ENCODE data around the gene SHISAL2A. TPM values are rescaled to one million over a fixed set of nuclear protein-coding genes. Genes with fewer than 3 reads are reported as not detected.

Gene SHISAL2A
- polyA plus RNA-seq, 1 of the 3 experiments (the other 2 are of a cell fraction) = 0.07 TPM

- Histone ChIP-seq H3K9me3 (no peaks in the 10 kb centered on the region), H3K36me3 (replicated peaks in 1 of 2; ENCODE audit: control insufficient read depth in 1 of 2, insufficient read depth in 2 of 2, low read length in 1 of 2) (no peaks in the 10 kb centered on the region), H3K4me3 (ENCODE audit: low read depth in 2 of 2, low read length in 1 of 2) (no peak overlapping the region), H3K9me2 (no peaks in the 10 kb centered on the region), H4K20me1 (ENCODE audit: insufficient read depth) (no peaks in the 10 kb centered on the region), H3F3A (replicated peaks; ENCODE audit: insufficient read depth) (no peaks in the 10 kb centered on the region), H3K9ac (no peak overlapping the region), H3K4me2 (no peak overlapping the region), H3K79me2 (ENCODE audit: insufficient read depth) (no peaks in the 10 kb centered on the region), H3K4me1 (ENCODE audit: control insufficient read depth in 1 of 2, insufficient read depth in 2 of 2, low read depth in 1 of 2, low read length in 1 of 2) (peaks cover 0 to 8% of the 10 kb centered on the region in 2 experiments; a peak in 1 of 4 replicates), H3K27me3 (ENCODE audit: insufficient read depth) (no peaks in the 10 kb centered on the region), H3K27ac (ENCODE audit: low read depth in 2 of 2, low read length in 1 of 2) (no peak overlapping the region), H2AFZ (ENCODE audit: low read depth) (no peak overlapping the region)
- no peak for DNase-seq
- TF ChIP-seq ELF1 (IDR thresholded peaks at IDR 0.05) (no peak), RAD21 (IDR thresholded peaks at IDR 0.05; ENCODE audit: low read length) (no peak), EP300 (IDR thresholded peaks at IDR 0.05; ENCODE audit: borderline replicate concordance in 1 of 2, low read depth in 1 of 2, low read length in 1 of 2) (no peak), JUND (IDR thresholded peaks at IDR 0.05) (no peak), MEF2A (IDR thresholded peaks at IDR 0.05; ENCODE audit: borderline replicate concordance, low read depth) (no peak), ZBTB33 (IDR thresholded peaks at IDR 0.05; ENCODE audit: borderline replicate concordance, low read depth) (no peak), POLR2AphosphoS5 (IDR thresholded peaks at IDR 0.05; ENCODE audit: low read depth, low read length) (no peak), USF1 (IDR thresholded peaks at IDR 0.05; ENCODE audit: borderline replicate concordance, low read depth) (no peak), RCOR1 (IDR thresholded peaks at IDR 0.05; ENCODE audit: low read length) (no peak), RXRA (IDR thresholded peaks at IDR 0.05; ENCODE audit: borderline replicate concordance, low read depth) (no peak), NRF1 (IDR thresholded peaks at IDR 0.05; ENCODE audit: low read depth, low read length) (no peak), GATA2 (CRISPR knock-in tag; IDR thresholded peaks at IDR 0.05) (no peak), FOXJ3 (CRISPR knock-in tag; IDR thresholded peaks at IDR 0.05) (no peak), GABPA (IDR thresholded peaks at IDR 0.05; ENCODE audit: low read depth) (no peak), NFIC (IDR thresholded peaks at IDR 0.05; ENCODE audit: borderline replicate concordance) (no peak)
- TF ChIP-seq, protein P1, sequence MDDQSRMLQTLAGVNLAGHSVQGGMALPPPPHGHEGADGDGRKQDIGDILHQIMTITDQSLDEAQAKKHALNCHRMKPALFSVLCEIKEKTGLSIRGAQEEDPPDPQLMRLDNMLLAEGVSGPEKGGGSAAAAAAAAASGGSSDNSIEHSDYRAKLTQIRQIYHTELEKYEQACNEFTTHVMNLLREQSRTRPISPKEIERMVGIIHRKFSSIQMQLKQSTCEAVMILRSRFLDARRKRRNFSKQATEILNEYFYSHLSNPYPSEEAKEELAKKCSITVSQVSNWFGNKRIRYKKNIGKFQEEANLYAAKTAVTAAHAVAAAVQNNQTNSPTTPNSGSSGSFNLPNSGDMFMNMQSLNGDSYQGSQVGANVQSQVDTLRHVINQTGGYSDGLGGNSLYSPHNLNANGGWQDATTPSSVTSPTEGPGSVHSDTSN (IDR thresholded peaks at IDR 0.05) = no peak
- TF ChIP-seq, protein P2, sequence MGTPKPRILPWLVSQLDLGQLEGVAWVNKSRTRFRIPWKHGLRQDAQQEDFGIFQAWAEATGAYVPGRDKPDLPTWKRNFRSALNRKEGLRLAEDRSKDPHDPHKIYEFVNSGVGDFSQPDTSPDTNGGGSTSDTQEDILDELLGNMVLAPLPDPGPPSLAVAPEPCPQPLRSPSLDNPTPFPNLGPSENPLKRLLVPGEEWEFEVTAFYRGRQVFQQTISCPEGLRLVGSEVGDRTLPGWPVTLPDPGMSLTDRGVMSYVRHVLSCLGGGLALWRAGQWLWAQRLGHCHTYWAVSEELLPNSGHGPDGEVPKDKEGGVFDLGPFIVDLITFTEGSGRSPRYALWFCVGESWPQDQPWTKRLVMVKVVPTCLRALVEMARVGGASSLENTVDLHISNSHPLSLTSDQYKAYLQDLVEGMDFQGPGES (IDR thresholded peaks at IDR 0.05; ENCODE audit: low read depth, low read length) = no peak
- TF ChIP-seq, protein P3, sequence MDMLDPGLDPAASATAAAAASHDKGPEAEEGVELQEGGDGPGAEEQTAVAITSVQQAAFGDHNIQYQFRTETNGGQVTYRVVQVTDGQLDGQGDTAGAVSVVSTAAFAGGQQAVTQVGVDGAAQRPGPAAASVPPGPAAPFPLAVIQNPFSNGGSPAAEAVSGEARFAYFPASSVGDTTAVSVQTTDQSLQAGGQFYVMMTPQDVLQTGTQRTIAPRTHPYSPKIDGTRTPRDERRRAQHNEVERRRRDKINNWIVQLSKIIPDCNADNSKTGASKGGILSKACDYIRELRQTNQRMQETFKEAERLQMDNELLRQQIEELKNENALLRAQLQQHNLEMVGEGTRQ (IDR thresholded peaks at IDR 0.05; ENCODE audit: borderline replicate concordance, low read depth, low read length) = no peak
- TF ChIP-seq, protein P4, sequence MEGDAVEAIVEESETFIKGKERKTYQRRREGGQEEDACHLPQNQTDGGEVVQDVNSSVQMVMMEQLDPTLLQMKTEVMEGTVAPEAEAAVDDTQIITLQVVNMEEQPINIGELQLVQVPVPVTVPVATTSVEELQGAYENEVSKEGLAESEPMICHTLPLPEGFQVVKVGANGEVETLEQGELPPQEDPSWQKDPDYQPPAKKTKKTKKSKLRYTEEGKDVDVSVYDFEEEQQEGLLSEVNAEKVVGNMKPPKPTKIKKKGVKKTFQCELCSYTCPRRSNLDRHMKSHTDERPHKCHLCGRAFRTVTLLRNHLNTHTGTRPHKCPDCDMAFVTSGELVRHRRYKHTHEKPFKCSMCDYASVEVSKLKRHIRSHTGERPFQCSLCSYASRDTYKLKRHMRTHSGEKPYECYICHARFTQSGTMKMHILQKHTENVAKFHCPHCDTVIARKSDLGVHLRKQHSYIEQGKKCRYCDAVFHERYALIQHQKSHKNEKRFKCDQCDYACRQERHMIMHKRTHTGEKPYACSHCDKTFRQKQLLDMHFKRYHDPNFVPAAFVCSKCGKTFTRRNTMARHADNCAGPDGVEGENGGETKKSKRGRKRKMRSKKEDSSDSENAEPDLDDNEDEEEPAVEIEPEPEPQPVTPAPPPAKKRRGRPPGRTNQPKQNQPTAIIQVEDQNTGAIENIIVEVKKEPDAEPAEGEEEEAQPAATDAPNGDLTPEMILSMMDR (IDR thresholded peaks at IDR 0.05) = no peak
- ChIA-PET POLR2A (interaction anchor here (1.6 kb wide), 1 partner anchor 8 kb away, joined by 7 read pairs; no protein-coding TSS in a partner anchor), CTCF (interaction anchor here (0.5 to 1.0 kb wide), 2 partner anchors 41 to 93 kb away, joined by 3 to 4 read pairs; partner anchors contain the start of gene TUT4)
- WGBS (ENCODE audit: low lambda C conversion rate) = 81% methylated on average over 1 of the region's 1 CpG
Observed at GRCh38 chr1:52593495-52593894, 39.5 kb upstream of the SHISAL2A start.

Data from SK-N-SH (cell line).